Astrocyte (in vitro differentiated cells and primary cell): ENCODE results near the gene LIN28B. TPM values are rescaled to one million over a fixed set of nuclear protein-coding genes. Genes with fewer than 3 reads are reported as not detected.

Experiments
- DNase-seq: peaks from one replicate; pipeline ENCODE4 v3.0.0-alpha.2; 2010; ENCODE audit warnings: low read depth
- FAIRE-seq: peaks from 2 replicates; lab custom pipeline; 2011; peaks lifted over from hg19 to GRCh38; lab: Jason Lieb, UNC
- H2AFZ ChIP-seq: 2 replicates; pipeline ENCODE4 v1.6.0; 2012; ENCODE audit warnings: low read depth, low read length, inconsistent platforms
- H3K27ac ChIP-seq: 2 replicates; pipeline ENCODE4 v1.5.1; 2011; ENCODE audit warnings: low read depth, low read length, inconsistent platforms
- H3K27me3 ChIP-seq: 2 replicates; pipeline ENCODE4 v1.6.0; 2011; ENCODE audit warnings: low read length, inconsistent platforms; ENCODE audit not compliant: insufficient read depth
- H3K36me3 ChIP-seq: 2 replicates; pipeline ENCODE4 v1.5.1; 2011; ENCODE audit warnings: low read length, inconsistent platforms; ENCODE audit not compliant: insufficient read depth
- H3K4me1 ChIP-seq: 2 replicates; pipeline ENCODE4 v1.5.1; 2011; ENCODE audit warnings: low read length, inconsistent platforms; ENCODE audit not compliant: insufficient read depth
- H3K4me2 ChIP-seq: 2 replicates; pipeline ENCODE4 v1.6.0; 2012; ENCODE audit warnings: low read length, inconsistent platforms
- H3K4me3 ChIP-seq: 2 replicates; pipeline ENCODE4 v1.5.1; 2011; ENCODE audit warnings: low read depth, mild to moderate bottlenecking, low read length, inconsistent platforms; ENCODE audit not compliant: insufficient read depth
- H3K79me2 ChIP-seq: 2 replicates; pipeline ENCODE4 v1.6.0; 2012; ENCODE audit warnings: mild to moderate bottlenecking, low read length, inconsistent platforms; ENCODE audit not compliant: insufficient read depth
- H3K9ac ChIP-seq: 2 replicates; pipeline ENCODE4 v1.6.0; 2012; ENCODE audit warnings: mild to moderate bottlenecking, low read length, inconsistent platforms
- H3K9me3 ChIP-seq: 2 replicates; pipeline ENCODE4 v1.5.1; 2012; ENCODE audit warnings: low read depth, mild to moderate bottlenecking, low read length, inconsistent platforms; ENCODE audit not compliant: insufficient read depth
- H4K20me1 ChIP-seq: 2 replicates; pipeline ENCODE4 v1.6.0; 2012; ENCODE audit warnings: low read length, inconsistent platforms; ENCODE audit not compliant: insufficient read depth
- H3K27ac Mint-ChIP-seq: one replicate; pipeline ENCODE4 v1.8.0; 2021; ENCODE audit warnings: mild to moderate bottlenecking, mixed read lengths; ENCODE audit not compliant: unreplicated experiment
- H3K27me3 Mint-ChIP-seq: one replicate; pipeline ENCODE4 v1.8.0; 2021; ENCODE audit warnings: low read depth, mixed read lengths; ENCODE audit not compliant: unreplicated experiment
- H3K36me3 Mint-ChIP-seq: one replicate; pipeline ENCODE4 v1.8.0; 2021; ENCODE audit warnings: low read depth, mixed read lengths; ENCODE audit not compliant: unreplicated experiment
- H3K4me1 Mint-ChIP-seq: one replicate; pipeline ENCODE4 v1.8.0; 2021; ENCODE audit warnings: low read depth, mixed read lengths; ENCODE audit not compliant: unreplicated experiment
- H3K4me3 Mint-ChIP-seq: one replicate; pipeline ENCODE4 v1.8.0; 2021; ENCODE audit warnings: mild to moderate bottlenecking, moderate library complexity, mixed read lengths; ENCODE audit not compliant: unreplicated experiment
- H3K9me3 Mint-ChIP-seq: one replicate; pipeline ENCODE4 v1.8.0; 2021; ENCODE audit warnings: mild to moderate bottlenecking, mixed read lengths; ENCODE audit not compliant: unreplicated experiment
- CTCF ChIP-seq: IDR thresholded peaks from 2 replicates; pipeline ENCODE4 v1.5.1; 2011; ENCODE audit warnings: low read depth, mild to moderate bottlenecking, inconsistent platforms, low read length, moderate library complexity; ENCODE audit not compliant: insufficient read depth
- EZH2 ChIP-seq: IDR thresholded peaks from 2 replicates; pipeline ENCODE4 v1.6.1; 2012; ENCODE audit warnings: mild to moderate bottlenecking, low read length, inconsistent platforms; ENCODE audit not compliant: insufficient read depth
- total RNA-seq: library from RNA; stranded (reverse); gene quantifications from 2 replicates; pipeline ENCODE4 v1.2.1, GENCODE V29; 2021

The LIN28B gene
- total RNA-seq, 1 donor from 2014 or later = 29.0 TPM

- H3K79me2 ChIP-seq = no peaks in the 10 kb centered on the region
- FAIRE-seq = no peak
- TF ChIP-seq CTCF = no peak
- TF ChIP-seq EZH2 = no peak
- Mint-ChIP-seq H3K4me3 (no peak overlapping the region), H3K36me3 (no peaks in the 10 kb centered on the region), H3K27me3 (no peaks in the 10 kb centered on the region), H3K9me3 (no peaks in the 10 kb centered on the region), H3K4me1 (no peaks in the 10 kb centered on the region), H3K27ac (no peak overlapping the region)
- no peaks in the 10 kb centered on the region for H3K36me3 ChIP-seq
- H3K9ac ChIP-seq = no peak overlapping the region
- H3K4me1 ChIP-seq = no peaks in the 10 kb centered on the region
- no peaks in the 10 kb centered on the region for H3K9me3 ChIP-seq
- H3K27me3 ChIP-seq = no peaks in the 10 kb centered on the region
- H3K27ac ChIP-seq = no peak overlapping the region
- no peak overlapping the region for H3K4me2 ChIP-seq
- no peaks in the 10 kb centered on the region for H4K20me1 ChIP-seq
- no peak overlapping the region for H2AFZ ChIP-seq
- DNase-seq = no peak
- no peak overlapping the region for H3K4me3 ChIP-seq
These were observed 153.3 kb downstream of the LIN28B start for GRCh38 chr6:105109955-105110895.

GRCh38 chr6:105111105-105111504 is 154.2 kb downstream of the LIN28B start:
- H3K27me3 Mint-ChIP-seq = no peaks in the 10 kb centered on the region
- Histone ChIP-seq H2AFZ (no peak overlapping the region), H3K4me3 (no peak overlapping the region), H3K27ac (no peak overlapping the region), H3K4me1 (no peaks in the 10 kb centered on the region), H3K27me3 (no peaks in the 10 kb centered on the region), H3K9ac (no peak overlapping the region), H3K4me2 (no peak overlapping the region), H3K79me2 (no peaks in the 10 kb centered on the region), H3K9me3 (no peaks in the 10 kb centered on the region), H4K20me1 (no peaks in the 10 kb centered on the region), H3K36me3 (no peaks in the 10 kb centered on the region)
- no peak for TF ChIP-seq EZH2
- TF ChIP-seq CTCF = no peak
- H3K27ac Mint-ChIP-seq = no peak overlapping the region
- no peaks in the 10 kb centered on the region for H3K36me3 Mint-ChIP-seq
- no peaks in the 10 kb centered on the region for H3K9me3 Mint-ChIP-seq
- FAIRE-seq (no peak), DNase-seq (no peak)
- H3K4me1 Mint-ChIP-seq = no peaks in the 10 kb centered on the region
- H3K4me3 Mint-ChIP-seq = no peak overlapping the region

DNA sequence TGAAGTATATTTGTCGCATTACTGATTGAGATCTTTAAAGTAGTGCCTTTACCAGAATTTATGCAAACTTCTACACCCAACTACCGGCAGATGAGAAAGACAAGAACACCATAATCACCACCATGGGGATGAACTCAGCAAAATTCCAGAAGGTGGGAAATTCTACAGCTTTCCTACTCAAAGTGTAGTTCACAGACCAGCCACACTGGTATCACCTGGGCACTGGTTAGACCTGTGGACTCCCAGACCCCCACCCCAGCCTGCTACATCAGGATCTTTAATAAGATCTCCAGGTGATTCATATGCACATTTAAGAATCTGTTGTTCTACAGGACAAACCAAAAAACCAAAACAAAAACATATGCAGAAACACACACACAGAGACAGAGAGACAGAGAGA is 155.0 kb downstream of the LIN28B start:
- Histone ChIP-seq H3K4me3 (no peak overlapping the region), H3K9ac (no peak overlapping the region), H3K36me3 (no peaks in the 10 kb centered on the region), H3K79me2 (no peaks in the 10 kb centered on the region), H3K9me3 (no peaks in the 10 kb centered on the region), H3K4me1 (no peaks in the 10 kb centered on the region), H3K27ac (no peak overlapping the region), H4K20me1 (no peaks in the 10 kb centered on the region), H3K27me3 (no peaks in the 10 kb centered on the region), H2AFZ (no peak overlapping the region), H3K4me2 (no peak overlapping the region)
- no peak for FAIRE-seq
- Mint-ChIP-seq H3K36me3 (no peaks in the 10 kb centered on the region), H3K4me1 (no peaks in the 10 kb centered on the region), H3K4me3 (no peak overlapping the region), H3K27ac (no peak overlapping the region), H3K27me3 (no peaks in the 10 kb centered on the region), H3K9me3 (no peaks in the 10 kb centered on the region)
- DNase-seq = no peak
- TF ChIP-seq CTCF (no peak), EZH2 (no peak)
